OCI-LY7 (cell line): ENCODE results near the gene TMIGD1. TPM values are rescaled to one million over a fixed set of nuclear protein-coding genes. Genes with fewer than 3 reads are reported as not detected.
A peak's percentile ranks its signal among the peaks of the same experiment; 100 is the strongest.

Experiments used
- BruUV-seq: library from RNA; stranded (reverse); fragments of 400-500 nt; replicated peaks from 2 replicates; lab custom pipeline; 2021; lab: Mats Ljungman, UMichigan
- CTCF ChIA-PET: fragments of 300-600 bp; sonication (Branson Sonifier 250); formaldehyde crosslinking; loops from one replicate; lab custom pipeline; 2022; ENCODE audit warnings: antibody characterized with exemption; ENCODE audit not compliant: unreplicated experiment; lab: Charles Lee
- POLR2A ChIA-PET: fragments of 300-600 bp; sonication (Branson Sonifier 250); formaldehyde crosslinking; loops from one replicate; lab custom pipeline; 2022; ENCODE audit warnings: antibody characterized with exemption; lab: Charles Lee
- DNase-seq: peaks from one replicate; pipeline ENCODE4 v3.0.0-alpha.2; 2015; ENCODE audit warnings: low spot score
- H2AFZ ChIP-seq: fragments of 200-600 bp; sonication (generic), shearing (Covaris generic); 2 replicates; pipeline ENCODE4 v1.6.1; 2014; ENCODE audit warnings: mild to moderate bottlenecking, antibody characterized with exemption, low read length, moderate library complexity
- H3K27ac ChIP-seq: fragments of 200-600 bp; sonication (generic); 2 replicates; pipeline ENCODE4 v1.5.1; 2014; ENCODE audit warnings: mixed run types, low read depth, mild to moderate bottlenecking, moderate library complexity, low read length, inconsistent platforms; ENCODE audit not compliant: poor library complexity, severe bottlenecking
- H3K36me3 ChIP-seq: fragments of 200-600 bp; sonication (generic); 2 replicates; pipeline ENCODE4 v1.6.1; 2014; ENCODE audit warnings: mild to moderate bottlenecking, antibody characterized with exemption, low read length, moderate library complexity, mixed read lengths; ENCODE audit not compliant: insufficient read depth
- H3K4me1 ChIP-seq: fragments of 200-600 bp; sonication (generic); 2 replicates; pipeline ENCODE4 v1.5.1; 2014; ENCODE audit warnings: mild to moderate bottlenecking, low read length; ENCODE audit not compliant: insufficient read depth, poor library complexity, severe bottlenecking
- H3K4me2 ChIP-seq: fragments of 200-600 bp; sonication (generic); 2 replicates; pipeline ENCODE4 v1.6.1; 2014; ENCODE audit warnings: mild to moderate bottlenecking, low read length
- H3K4me3 ChIP-seq: fragments of 200-600 bp; sonication (generic); 2 replicates; pipeline ENCODE4 v1.5.1; 2014; ENCODE audit warnings: mild to moderate bottlenecking, low read depth, low read length; ENCODE audit not compliant: poor library complexity, severe bottlenecking
- H3K79me2 ChIP-seq: fragments of 200-600 bp; sonication (generic); 2 replicates; pipeline ENCODE4 v1.6.1; 2016; ENCODE audit warnings: low read depth, mild to moderate bottlenecking, low read length, moderate library complexity, mixed read lengths; ENCODE audit not compliant: insufficient read depth
- H3K9me2 ChIP-seq: fragments of 200-600 bp; sonication (generic); 2 replicates; pipeline ENCODE4 v1.6.1; 2016; ENCODE audit warnings: mild to moderate bottlenecking, low read length, mixed read lengths; ENCODE audit not compliant: insufficient read depth
- H3K9me3 ChIP-seq: fragments of 200-600 bp; sonication (generic); 2 replicates; pipeline ENCODE4 v1.6.1; 2014; ENCODE audit warnings: mild to moderate bottlenecking, mixed run types, low read length, mixed read lengths
- H4K20me1 ChIP-seq: fragments of 200-600 bp; sonication (generic); 2 replicates; pipeline ENCODE4 v1.6.1; 2014; ENCODE audit warnings: mild to moderate bottlenecking, antibody characterized with exemption, low read length, moderate library complexity, mixed read lengths; ENCODE audit not compliant: insufficient read depth
- CTCF ChIP-seq: fragments of 200-600 bp; sonication (generic); conservative IDR thresholded peaks from 2 replicates; pipeline ENCODE4 v1.5.1; 2014; ENCODE audit warnings: mild to moderate bottlenecking, antibody characterized with exemption, low read length, moderate library complexity, mixed read lengths
- EZH2phosphoT487 ChIP-seq: fragments of 200-600 bp; sonication (generic); IDR thresholded peaks from 2 replicates; pipeline ENCODE4 v1.6.1; 2018; ENCODE audit warnings: low read depth, borderline replicate concordance, mild to moderate bottlenecking, mixed run types, antibody characterized with exemption, low read length, moderate library complexity, mixed read lengths
- intact Hi-C: fragments of 100-400 bp; cut with micrococcal nuclease; formaldehyde crosslinking; loops from one replicate; pipeline ENCODE4 v1.10.0; 2022; ENCODE audit not compliant: unreplicated experiment
- total RNA-seq, 2 experiments: library from RNA; depleted of rRNA in 1 of 2; stranded (reverse); fragments of >200 nt in 1 of 2; shearing (Covaris generic) in 1 of 2; gene quantifications; 2 replicates each; pipeline ENCODE4 v1.2.3, GENCODE V29; 2014 to 2022

Gene TMIGD1
- total RNA-seq, 2 experiments from 2014 or later: not detected

- Histone ChIP-seq H3K36me3 (no peaks in the 10 kb centered on the region), H3K4me2 (peak overlapping the region; percentile 81), H2AFZ (peak overlapping the region; percentile 90; the same call in 1 of the 2 replicates), H3K9me2 (no peaks in the 10 kb centered on the region), H3K27ac (no peak overlapping the region), H3K4me1 (peaks cover 27% of the 10 kb centered on the region), H3K9me3 (no peaks in the 10 kb centered on the region), H4K20me1 (no peaks in the 10 kb centered on the region), H3K4me3 (peak overlapping the region; percentile 81), H3K79me2 (peaks cover 14% of the 10 kb centered on the region; the same call in 1 of the 2 replicates)
- no peak for TF ChIP-seq CTCF
- TF ChIP-seq EZH2phosphoT487: no peak
- intact Hi-C loops: loop anchor here (1.0 to 5.0 kb wide), 3 partner anchors 97 to 452 kb away; partner anchors contain the start of genes ATAD5 and GOSR1
- ChIA-PET CTCF (no interaction called here), POLR2A (interaction anchor here (0.6 to 1.0 kb wide), 3 partner anchors 17 to 928 kb away, joined by 3 to 5 read pairs (median 4); no protein-coding TSS in a partner anchor)
- BruUV-seq: no TSS peak
- peak; percentile 35 for DNase-seq
These were observed 46.1 kb upstream of the TMIGD1 start for GRCh38 chr17:30379903-30380381.

- peaks cover 14% of the 10 kb centered on the region; the same call in 1 of the 2 replicates for H3K79me2 ChIP-seq
- H3K9me3 ChIP-seq: no peaks in the 10 kb centered on the region
- H3K4me2 ChIP-seq: peak overlapping the region; percentile 81
- CTCF ChIA-PET: no interaction called here
- intact Hi-C loops: loop anchor here (1.0 to 5.0 kb wide), 3 partner anchors 98 to 453 kb away; partner anchors contain the start of genes ATAD5 and GOSR1
- TF ChIP-seq CTCF (no peak), EZH2phosphoT487 (no peak)
- no peaks in the 10 kb centered on the region for H4K20me1 ChIP-seq
- H3K36me3 ChIP-seq: no peaks in the 10 kb centered on the region
- BruUV-seq: no TSS peak
- peaks cover 27% of the 10 kb centered on the region for H3K4me1 ChIP-seq
- peak; percentile 30 for DNase-seq
- no peaks in the 10 kb centered on the region for H3K9me2 ChIP-seq
- H3K4me3 ChIP-seq: peak overlapping the region; percentile 81
- H2AFZ ChIP-seq: peak overlapping the region; percentile 90
- H3K27ac ChIP-seq: no peak overlapping the region
- POLR2A ChIA-PET: interaction anchor here (0.6 to 1.0 kb wide), 4 partner anchors 16 to 1526 kb away, joined by 3 to 6 read pairs (median 4); no protein-coding TSS in a partner anchor
These were observed 45.5 kb upstream of the TMIGD1 start for GRCh38 chr17:30379303-30379902.
